Measurements from ENCODE around the gene AP5Z1.

AP5Z1 gene

DNA sequence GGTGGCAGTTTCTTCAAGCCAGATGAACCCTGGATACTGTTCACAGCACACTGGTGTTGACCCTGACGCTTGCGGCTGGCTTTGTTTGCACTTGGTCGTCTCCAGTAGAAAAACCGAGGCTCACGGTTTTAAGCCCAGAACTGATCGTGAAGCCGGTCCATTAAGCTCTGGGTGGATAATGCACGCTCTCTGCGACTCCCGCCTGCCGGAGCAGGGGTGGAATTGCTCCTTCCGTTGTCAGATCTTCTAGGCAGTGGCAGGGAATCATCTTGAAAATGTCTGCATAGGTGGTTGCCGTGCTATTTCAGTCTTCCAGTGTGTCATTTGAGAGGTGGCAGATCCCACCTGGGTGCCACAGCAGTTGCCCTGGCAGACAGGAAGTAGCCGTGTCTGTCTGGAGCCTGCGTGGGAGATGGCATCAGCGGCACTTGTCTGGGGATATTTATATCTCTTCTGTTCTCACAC is 35.9 kb upstream of the AP5Z1 start:
- H3K4me3 ChIP-seq (replicated peaks in 1 of 2; ENCODE audit: low read depth in 2 of 2, low read length in 2 of 2): peak overlapping the region in 1 of 2 donors; percentile 22
- peak; percentile 81 for DNase-seq (ENCODE audit: low read depth in 2 of 2)
- peak; percentile 80 for TF ChIP-seq CTCF (IDR thresholded peaks at IDR 0.05; ENCODE audit: low read depth, low read length)

DNA sequence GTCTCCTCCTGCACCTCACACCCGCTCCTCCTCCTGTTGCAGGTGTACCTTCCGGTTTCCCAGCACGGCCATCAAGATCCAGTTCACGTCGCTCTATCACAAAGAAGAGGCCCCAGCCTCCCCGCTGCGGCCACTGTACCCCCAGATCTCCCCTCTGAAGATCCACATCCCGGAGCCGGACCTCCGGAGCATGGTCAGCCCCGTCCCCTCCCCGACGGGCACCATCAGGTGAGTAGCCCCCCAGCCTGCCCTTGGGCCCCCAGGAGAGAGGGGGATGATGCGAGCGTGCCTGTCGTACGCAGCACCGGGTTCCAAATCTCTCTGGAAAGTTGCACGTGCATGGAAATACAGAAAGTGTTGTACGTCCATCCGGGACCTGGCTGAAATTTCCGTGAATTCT is 34.6 kb upstream of the AP5Z1 start:
- no peak overlapping the region for H3K4me3 ChIP-seq (replicated peaks in 1 of 2; ENCODE audit: low read depth in 2 of 2, low read length in 2 of 2)
- no peak for DNase-seq (ENCODE audit: low read depth in 2 of 2)
- TF ChIP-seq CTCF (IDR thresholded peaks at IDR 0.05; ENCODE audit: low read depth, low read length): no peak

- TF ChIP-seq CTCF (IDR thresholded peaks at IDR 0.05; ENCODE audit: low read depth, low read length): no peak
- no peak overlapping the region for H3K4me3 ChIP-seq (replicated peaks in 1 of 2; ENCODE audit: low read depth in 2 of 2, low read length in 2 of 2)
- DNase-seq (ENCODE audit: low read depth in 2 of 2): no peak
Measured at GRCh38 chr7:4742051-4742573, 33.3 kb upstream of the AP5Z1 start.

- no peak for TF ChIP-seq CTCF (IDR thresholded peaks at IDR 0.05; ENCODE audit: low read depth, low read length)
- no peak overlapping the region for H3K4me3 ChIP-seq (replicated peaks in 1 of 2; ENCODE audit: low read depth in 2 of 2, low read length in 2 of 2)
- DNase-seq (ENCODE audit: low read depth in 2 of 2): peak in 1 of 2 donors; percentile 25
Measured at GRCh38 chr7:4742852-4743251, 32.6 kb upstream of the AP5Z1 start.

GRCh38 chr7:4744391-4745264 is 30.8 kb upstream of the AP5Z1 start:
- DNase-seq (ENCODE audit: low read depth in 2 of 2): peak; percentile 100
- no peak for TF ChIP-seq CTCF (IDR thresholded peaks at IDR 0.05; ENCODE audit: low read depth, low read length)
- H3K4me3 ChIP-seq (replicated peaks in 1 of 2; ENCODE audit: low read depth in 2 of 2, low read length in 2 of 2): peak overlapping the region in 1 of 2 donors; percentile 19

DNA sequence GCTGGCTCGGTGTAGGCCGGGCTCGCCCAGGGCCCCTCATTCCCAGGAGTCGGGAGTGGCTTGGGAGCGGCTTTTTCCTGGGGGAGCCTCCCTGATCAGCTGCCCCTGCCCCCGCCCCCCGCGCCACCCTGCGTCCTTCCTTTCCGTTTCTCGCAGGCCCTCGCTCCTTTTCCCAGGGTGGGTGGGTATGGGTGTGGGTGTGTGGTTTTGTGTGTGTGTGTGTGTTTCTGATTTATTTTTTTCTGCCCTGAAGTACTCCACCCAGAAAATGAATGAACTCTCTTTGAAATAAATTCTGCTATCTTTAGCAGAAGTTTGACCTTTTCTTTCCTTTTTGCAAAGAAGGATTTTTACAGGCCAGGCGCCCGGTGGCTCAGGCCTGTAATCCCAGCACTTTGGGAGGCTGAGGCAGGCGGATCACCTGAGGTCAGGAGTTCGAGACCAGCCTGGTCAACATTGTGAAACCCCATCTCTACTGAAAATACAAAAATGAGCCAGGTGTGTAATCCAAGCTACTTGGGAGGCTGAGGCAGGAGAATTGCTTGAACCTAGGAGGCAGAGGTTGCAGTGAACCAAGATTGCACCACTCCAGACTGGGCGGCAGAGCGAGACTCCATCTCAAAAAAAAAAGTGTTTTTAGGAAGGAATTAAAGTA is 30.0 kb upstream of the AP5Z1 start:
- H3K4me3 ChIP-seq (replicated peaks in 1 of 2; ENCODE audit: low read depth in 2 of 2, low read length in 2 of 2): peak overlapping the region in 1 of 2 donors; percentile 35
- no peak for DNase-seq (ENCODE audit: low read depth in 2 of 2)
- TF ChIP-seq CTCF (IDR thresholded peaks at IDR 0.05; ENCODE audit: low read depth, low read length): no peak

Data from cardiac fibroblast (primary cell).